ENCODE data around the gene PLD1. TPM values are rescaled to one million over a fixed set of nuclear protein-coding genes. Genes with fewer than 3 reads are reported as not detected.

The PLD1 gene
- total and polyA plus RNA-seq, 2 of the 8 experiments (the other 6 are each of a cell fraction or from before 2014, with no cell fraction given) = 1.2 to 2.6 TPM

DNA sequence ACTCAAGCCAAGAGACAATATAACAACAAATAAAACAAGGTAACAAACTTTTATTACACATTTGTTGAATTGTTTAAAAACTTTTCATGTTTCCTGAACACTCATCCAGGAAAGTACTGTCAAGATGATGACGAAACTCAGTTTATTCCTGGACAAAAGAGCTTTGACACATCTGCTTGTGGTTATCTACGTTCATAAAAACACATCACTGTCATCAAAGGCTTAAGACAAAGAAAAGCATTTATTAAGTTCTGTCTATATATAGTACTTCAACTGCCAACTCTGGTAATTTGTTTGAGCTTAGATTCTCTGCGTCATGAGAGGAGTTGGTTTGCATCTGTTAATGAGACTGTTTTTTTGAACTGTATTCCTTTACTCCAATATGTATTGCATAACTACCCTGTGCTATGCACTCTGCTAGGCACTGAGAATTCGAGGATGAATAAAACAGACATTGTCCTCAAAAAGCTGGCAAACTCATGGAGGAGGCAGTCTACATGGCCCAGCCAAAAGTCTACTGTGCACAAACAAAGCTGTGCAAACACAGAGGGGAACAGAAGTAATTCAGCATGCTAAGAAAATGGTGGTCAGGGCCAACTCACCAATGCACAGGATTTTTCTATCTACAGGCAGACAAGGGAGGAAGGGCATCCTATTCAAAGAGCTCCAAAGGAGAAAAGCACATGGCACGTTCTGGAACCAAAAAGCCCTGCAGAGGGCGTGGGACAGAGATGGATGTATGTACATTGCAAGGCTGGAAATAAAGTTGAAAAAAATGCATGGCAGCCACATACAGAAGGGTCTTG, 21.5 kb downstream of the PLD1 start:
- TF ChIP-seq, protein P1, sequence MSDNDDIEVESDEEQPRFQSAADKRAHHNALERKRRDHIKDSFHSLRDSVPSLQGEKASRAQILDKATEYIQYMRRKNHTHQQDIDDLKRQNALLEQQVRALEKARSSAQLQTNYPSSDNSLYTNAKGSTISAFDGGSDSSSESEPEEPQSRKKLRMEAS (IDR thresholded peaks at IDR 0.05) = peak; percentile 26; the same call in 1 of the 2 replicates
- 0 out of 4 replicates have a peak, but pooled peaks of 1 of the 2 experiments have one; percentile 7 for TF ChIP-seq RAD21 (IDR thresholded peaks at IDR 0.05 in 1 of 2, conservative IDR thresholded peaks at IDR 0.05 in 1 of 2; ENCODE audit: low read depth in 2 of 2, low read length in 2 of 2)
- no peak for TF ChIP-seq SIX5 (IDR thresholded peaks at IDR 0.05; ENCODE audit: low read depth, low read length)
- 86% methylated on average over 6 of the region's 6 CpGs; no CpG with 5 or more reads in 1 of the 2 experiments for WGBS, 2 experiments (ENCODE audit: extremely low coverage in 1 of 2, insufficient coverage in 1 of 2, insufficient read length in 1 of 2, insufficient replicate concordance in 2 of 2, low coverage in 1 of 2, low lambda C conversion rate in 2 of 2, missing lambda C conversion rate in 1 of 2)
- Histone ChIP-seq H2BK20ac (ENCODE audit: low read length) (no peak overlapping the region), H3K23ac (ENCODE audit: insufficient read length) (no peak overlapping the region), H3K27me3 (replicated peaks in 1 of 4; ENCODE audit: control insufficient read depth in 3 of 4, extremely low read depth in 1 of 4, insufficient read depth in 3 of 4, low read length in 3 of 4) (no peaks in the 10 kb centered on the region), H2BK120ac (replicated peaks; ENCODE audit: low read depth, low read length) (no peak overlapping the region), H3K27ac (ENCODE audit: low read depth, low read length) (no peak overlapping the region), H4K91ac (replicated peaks; ENCODE audit: insufficient read length, low read length) (no peak overlapping the region), H4K8ac (ENCODE audit: extremely low read depth, insufficient read depth, low read length) (no peak overlapping the region), H3K9ac (replicated peaks in 1 of 4; ENCODE audit: extremely low read depth in 1 of 4, low read depth in 3 of 4, low read length in 3 of 4) (no peak overlapping the region), H3K23me2 (ENCODE audit: low read depth, low read length) (no peaks in the 10 kb centered on the region), H4K20me1 (replicated peaks in 1 of 2; ENCODE audit: control insufficient read depth in 1 of 2, insufficient read depth in 2 of 2, low read length in 2 of 2) (no peaks in the 10 kb centered on the region), H3K36me3 (ENCODE audit: control insufficient read depth in 2 of 4, insufficient read depth in 4 of 4, low read length in 3 of 4) (no peaks in the 10 kb centered on the region), H3K4ac (replicated peaks; ENCODE audit: insufficient read length, low read depth, low read length) (no peak overlapping the region), H3K18ac (ENCODE audit: extremely low read depth, low read length) (no peak overlapping the region), H2AFZ (ENCODE audit: low read length) (no peak overlapping the region), H4K5ac (ENCODE audit: insufficient read length, low read depth, low read length) (no peak overlapping the region), H3K14ac (ENCODE audit: insufficient read length) (no peak overlapping the region), H3K4me3 (ENCODE audit: extremely low read depth in 1 of 4, insufficient read depth in 2 of 4, low read depth in 3 of 4, low read length in 4 of 4) (no peak overlapping the region), H2BK12ac (ENCODE audit: low read depth, low read length) (no peak overlapping the region), H2AK5ac (ENCODE audit: low read depth, low read length) (no peak overlapping the region), H2BK15ac (ENCODE audit: low read length) (no peak overlapping the region), H2BK5ac (ENCODE audit: low read depth, low read length) (no peak overlapping the region), H3K79me2 (ENCODE audit: control insufficient read depth in 1 of 2, insufficient read depth in 2 of 2, low read length in 2 of 2) (no peaks in the 10 kb centered on the region), H3K4me2 (ENCODE audit: insufficient read depth in 1 of 2, low read depth in 2 of 2, low read length in 2 of 2) (no peak overlapping the region), H3K56ac (replicated peaks; ENCODE audit: insufficient read length, low read depth, low read length) (no peak overlapping the region), H3K79me1 (ENCODE audit: low read depth, low read length) (no peaks in the 10 kb centered on the region), H3K4me1 (replicated peaks in 1 of 4; ENCODE audit: control insufficient read depth in 3 of 4, insufficient read depth in 4 of 4, low read length in 3 of 4) (peaks cover 0 to 3% (median 3%) of the 10 kb centered on the region in 4 experiments; a peak in 3 of 7 replicates), H3K9me3 (ENCODE audit: insufficient read depth in 2 of 2, low read depth in 1 of 2, low read length in 1 of 2) (no peaks in the 10 kb centered on the region)
- POLR2A ChIA-PET (ENCODE audit: partially characterized antibody) = no interaction called here
- FAIRE-seq (no peak), DNase-seq (ENCODE audit: low read depth in 1 of 2, low spot score in 2 of 2) (no peak)
- CTCF ChIA-PET (ENCODE audit: partially characterized antibody) = interaction anchor here (0.6 to 3.9 kb wide), 11 partner anchors 7 to 407 kb away, joined by 3 to 24 read pairs (median 4); no protein-coding TSS in a partner anchor

All from H1 (cell line).